Measurements from ENCODE around the gene BID. TPM values are rescaled to one million over a fixed set of nuclear protein-coding genes. Genes with fewer than 3 reads are reported as not detected.

The BID gene
- total and polyA plus RNA-seq, 10 of the 15 experiments (the other 5 are each of a cell fraction or from before 2014, with no cell fraction given) = 7.9 to 241 (median 136) TPM

GRCh38 chr22:17804331-17805080 lies 30.2 kb upstream of the BID start (continued):
- no peak for TF ChIP-seq ZNF592 (IDR thresholded peaks at IDR 0.05)
- TF ChIP-seq SREBF1 (IDR thresholded peaks at IDR 0.05; ENCODE audit: low read length) = no peak
- no peak for TF ChIP-seq SMARCA5 (IDR thresholded peaks at IDR 0.05)
- TF ChIP-seq FOXM1 (IDR thresholded peaks at IDR 0.05; ENCODE audit: low read depth, low read length) = no peak
- TF ChIP-seq NFXL1 (IDR thresholded peaks at IDR 0.05; ENCODE audit: borderline replicate concordance) = no peak
- no peak for TF ChIP-seq NR2C2 (IDR thresholded peaks at IDR 0.05; ENCODE audit: borderline replicate concordance, control insufficient read depth, insufficient read length, low read depth)
- no peak for TF ChIP-seq RAD51 (IDR thresholded peaks at IDR 0.05)
- TF ChIP-seq NBN (IDR thresholded peaks at IDR 0.05) = no peak
- no peak for TF ChIP-seq SRF (IDR thresholded peaks at IDR 0.05; ENCODE audit: low read depth in 2 of 2, low read length in 2 of 2)
- no peak for TF ChIP-seq ZBTB33 (IDR thresholded peaks at IDR 0.05)

All from GM12878 (cell line).